K562 (cell line): ENCODE results near the gene LMBR1. TPM values are rescaled to one million over a fixed set of nuclear protein-coding genes. Genes with fewer than 3 reads are reported as not detected.

Experiments
- ETS2 ChIP-seq: IDR thresholded peaks from 2 replicates; pipeline ENCODE4 v1.6.1; 2016; ENCODE audit warnings: borderline replicate concordance, missing genetic modification characterization, mild to moderate bottlenecking, moderate library complexity, missing compliant biosample characterization; ENCODE audit not compliant: poor library complexity, severe bottlenecking
- ETV1 ChIP-seq: fragments of 450-650 bp; conservative IDR thresholded peaks from 2 replicates; pipeline ENCODE4 v1.6.1; 2016; ENCODE audit warnings: missing genetic modification characterization, control low read depth, low read depth, missing compliant biosample characterization
- GABPB1 ChIP-seq: sonication (generic); formaldehyde crosslinking; IDR thresholded peaks from 2 replicates; pipeline ENCODE4 v1.8.0; 2022; ENCODE audit warnings: mild to moderate bottlenecking, missing genetic modification reagents
- HDAC2 ChIP-seq: fragments of 450-650 bp; IDR thresholded peaks from 2 replicates; pipeline ENCODE4 v1.6.1; 2016; ENCODE audit warnings: mild to moderate bottlenecking
- JUN ChIP-seq, 2 experiments: sonication (generic) in 1 of 2; formaldehyde crosslinking in 1 of 2; IDR thresholded peaks; 2 replicates each; pipeline versions ENCODE4 v1.6.1 to v1.8.0; 2012 to 2022; ENCODE audit warnings: borderline replicate concordance in 2 of 2, mild to moderate bottlenecking in 2 of 2, improper control_type of control experiment in 1 of 2, low read depth in 1 of 2, low read length in 1 of 2, missing genetic modification reagents in 1 of 2
- KHSRP ChIP-seq: fragments of 450-650 bp; IDR thresholded peaks from 2 replicates; pipeline ENCODE4 v1.6.1; 2017
- NR2C1 ChIP-seq, 2 experiments: fragments of 450-650 bp; IDR thresholded peaks; 2 replicates each; pipeline ENCODE4 v1.6.1; 2017; ENCODE audit warnings: mild to moderate bottlenecking in 2 of 2, antibody characterized with exemption in 1 of 2, inconsistent platforms in 1 of 2, missing compliant biosample characterization in 1 of 2, missing genetic modification characterization in 1 of 2
- PHF8 ChIP-seq: fragments of 200-600 bp; sonication (generic); IDR thresholded peaks from 2 replicates; pipeline ENCODE4 v1.6.1; 2012; ENCODE audit warnings: mixed run types, mild to moderate bottlenecking, inconsistent platforms, low read length, moderate library complexity, borderline replicate concordance
- POLR2G ChIP-seq: fragments of 200-400 bp; formaldehyde crosslinking; IDR thresholded peaks from 2 replicates; pipeline ENCODE4 v1.6.1; 2017; ENCODE audit warnings: low read depth, mild to moderate bottlenecking, antibody characterized with exemption, low read length, moderate library complexity
- RB1 ChIP-seq: fragments of 450-650 bp; IDR thresholded peaks from 2 replicates; pipeline ENCODE4 v1.6.1; 2017; ENCODE audit warnings: low read depth, mild to moderate bottlenecking
- RNF2 ChIP-seq: sonication (generic); IDR thresholded peaks from 2 replicates; pipeline ENCODE4 v1.6.1; 2016
- SETDB1 ChIP-seq: IDR thresholded peaks from one replicate; pipeline ENCODE4 v1.6.1; 2012; ENCODE audit warnings: low read length, control low read depth, inconsistent platforms
- SIN3A ChIP-seq, 2 experiments: fragments of 150-350 bp in 1 of 2; IDR thresholded peaks; 2 replicates each; pipeline ENCODE4 v1.6.1; 2011 to 2016; ENCODE audit warnings: borderline replicate concordance in 2 of 2, low read depth in 2 of 2, low read length in 2 of 2, mild to moderate bottlenecking in 2 of 2, moderate library complexity in 2 of 2; ENCODE audit not compliant: control insufficient read depth in 1 of 2
- SMARCB1 ChIP-seq: IDR thresholded peaks from 2 replicates; pipeline ENCODE4 v1.6.1; 2011; ENCODE audit warnings: improper control_type of control experiment, low read depth; ENCODE audit not compliant: insufficient read length
- SP2 ChIP-seq: IDR thresholded peaks from 2 replicates; pipeline ENCODE4 v1.6.1; 2011; ENCODE audit warnings: mild to moderate bottlenecking, low read depth, low read length, moderate library complexity; ENCODE audit not compliant: poor library complexity, severe bottlenecking; ENCODE audit errors: extremely low read depth
- TCF7 ChIP-seq: sonication (generic); IDR thresholded peaks from 2 replicates; pipeline ENCODE4 v1.6.1; 2016; ENCODE audit warnings: antibody characterized with exemption, borderline replicate concordance
- ZNF174 ChIP-seq: fragments of 250-450 bp; sonication (Bioruptor Pico); IDR thresholded peaks from 2 replicates; pipeline ENCODE4 v1.4.0; 2020; ENCODE audit warnings: mild to moderate bottlenecking
- ZNF354B ChIP-seq: fragments of 250-450 bp; sonication (Bioruptor Pico); IDR thresholded peaks from 2 replicates; pipeline ENCODE4 v1.4.0; 2020
- ZNF589 ChIP-seq: fragments of 200-800 bp; sonication (Bioruptor generic); IDR thresholded peaks from 2 replicates; pipeline ENCODE4 v1.6.1; 2016; ENCODE audit warnings: low read depth, missing genetic modification characterization, missing compliant biosample characterization
- polyA plus RNA-seq, 8 experiments: library from polyadenylated mRNA; depleted of rRNA in 4 of 8; stranded (reverse) in 5 of 8; unstranded in 3 of 8; fragments of >200 nt; fragmentation: Nextera tagmentation in 2 of 8; fragmentation: Illumina TruSeq in 1 of 8; extraction: Ambion mirVana in 2 of 8; extraction: Trizol in 1 of 8; gene quantifications; 2 replicates each; pipeline versions ENCODE4 v1.2.1 to v1.2.3, GENCODE V29; 2011 to 2014; ENCODE audit warnings: inconsistent platforms in 1 of 8, missing spikeins in 1 of 8
- total RNA-seq, 7 experiments: library from RNA; depleted of rRNA in 6 of 7; stranded (reverse); fragments of >200 nt in 6 of 7; fragmentation: Illumina TruSeq in 2 of 7; extraction: Trizol in 2 of 7; gene quantifications; 2 replicates each; pipeline versions ENCODE4 v1.2.1 to v1.2.3, GENCODE V29; 2011 to 2021; ENCODE audit warnings: low replicate concordance in 1 of 7
- TF ChIP-seq, protein P1 (sequence below): fragments of 200-800 bp; sonication (Bioruptor generic); IDR thresholded peaks from 2 replicates; pipeline ENCODE4 v1.6.1; 2017; ENCODE audit warnings: missing genetic modification characterization, missing compliant biosample characterization
- TF ChIP-seq, protein P2 (sequence below): sonication (generic); formaldehyde crosslinking; IDR thresholded peaks from 2 replicates; pipeline ENCODE4 v1.8.0; 2022; ENCODE audit warnings: mild to moderate bottlenecking, missing genetic modification reagents
- TF ChIP-seq, protein P3 (sequence below): IDR thresholded peaks from 2 replicates; pipeline ENCODE4 v1.6.1; 2014; ENCODE audit warnings: antibody characterized with exemption

The LMBR1 gene
- total and polyA plus RNA-seq, 9 of the 15 experiments (the other 6 are each of a cell fraction or from before 2014, with no cell fraction given), result 7.7 to 90.0 (median 59.9) TPM

GRCh38 chr7:156639426-156640256 is 253.3 kb downstream of the LMBR1 start (continued):
- TF ChIP-seq GABPB1 (peak; percentile 66; the same call in 1 of the 2 replicates), SIN3A (IDR thresholded peaks at IDR 0.05; ENCODE audit: borderline replicate concordance in 2 of 2, control insufficient read depth in 1 of 2, low read depth in 2 of 2, low read length in 2 of 2) (peak in 1 of 2 experiments; percentile 73; a peak in 1 of 4 replicates), SETDB1 (no peak), SMARCB1 (no peak), ZNF589 (CRISPR knock-in tag) (peak; percentile 64; the same call in 1 of the 2 replicates), PHF8 (peak; percentile 45; the same call in 1 of the 2 replicates), NR2C1 (IDR thresholded peaks at IDR 0.05) (no peak; the same call in 1 of the 2 replicates), NR2C1 (tag; IDR thresholded peaks at IDR 0.05) (peak; percentile 64), SP2 (no peak), ETV1 (tag) (peak; percentile 89), JUN (IDR thresholded peaks at IDR 0.05; ENCODE audit: borderline replicate concordance, low read depth, low read length) (no peak), JUN (CRISPR knock-in tag; IDR thresholded peaks at IDR 0.05; ENCODE audit: borderline replicate concordance) (no peak), HDAC2 (peak; percentile 70), RNF2 (no peak), RB1 (no peak), ZNF174 (CRISPR knock-in tag) (0 out of 2 replicates have a peak, but pooled peaks have one; percentile 44), POLR2G (peak; percentile 89), KHSRP (no peak), TCF7 (0 out of 2 replicates have a peak, but pooled peaks have one; percentile 21), ZNF354B (CRISPR knock-in tag) (no peak), ETS2 (peak; percentile 57)
- TF ChIP-seq, protein P1, sequence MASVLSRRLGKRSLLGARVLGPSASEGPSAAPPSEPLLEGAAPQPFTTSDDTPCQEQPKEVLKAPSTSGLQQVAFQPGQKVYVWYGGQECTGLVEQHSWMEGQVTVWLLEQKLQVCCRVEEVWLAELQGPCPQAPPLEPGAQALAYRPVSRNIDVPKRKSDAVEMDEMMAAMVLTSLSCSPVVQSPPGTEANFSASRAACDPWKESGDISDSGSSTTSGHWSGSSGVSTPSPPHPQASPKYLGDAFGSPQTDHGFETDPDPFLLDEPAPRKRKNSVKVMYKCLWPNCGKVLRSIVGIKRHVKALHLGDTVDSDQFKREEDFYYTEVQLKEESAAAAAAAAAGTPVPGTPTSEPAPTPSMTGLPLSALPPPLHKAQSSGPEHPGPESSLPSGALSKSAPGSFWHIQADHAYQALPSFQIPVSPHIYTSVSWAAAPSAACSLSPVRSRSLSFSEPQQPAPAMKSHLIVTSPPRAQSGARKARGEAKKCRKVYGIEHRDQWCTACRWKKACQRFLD (CRISPR knock-in tag), result peak; percentile 90
- TF ChIP-seq, protein P2, sequence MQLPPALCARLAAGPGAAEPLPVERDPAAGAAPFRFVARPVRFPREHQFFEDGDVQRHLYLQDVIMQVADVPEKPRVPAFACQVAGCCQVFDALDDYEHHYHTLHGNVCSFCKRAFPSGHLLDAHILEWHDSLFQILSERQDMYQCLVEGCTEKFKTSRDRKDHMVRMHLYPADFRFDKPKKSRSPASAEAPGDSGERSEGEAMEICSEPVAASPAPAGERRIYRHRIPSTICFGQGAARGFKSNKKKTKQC (CRISPR knock-in tag), result 0 out of 2 replicates have a peak, but pooled peaks have one; percentile 5
- TF ChIP-seq, protein P3, sequence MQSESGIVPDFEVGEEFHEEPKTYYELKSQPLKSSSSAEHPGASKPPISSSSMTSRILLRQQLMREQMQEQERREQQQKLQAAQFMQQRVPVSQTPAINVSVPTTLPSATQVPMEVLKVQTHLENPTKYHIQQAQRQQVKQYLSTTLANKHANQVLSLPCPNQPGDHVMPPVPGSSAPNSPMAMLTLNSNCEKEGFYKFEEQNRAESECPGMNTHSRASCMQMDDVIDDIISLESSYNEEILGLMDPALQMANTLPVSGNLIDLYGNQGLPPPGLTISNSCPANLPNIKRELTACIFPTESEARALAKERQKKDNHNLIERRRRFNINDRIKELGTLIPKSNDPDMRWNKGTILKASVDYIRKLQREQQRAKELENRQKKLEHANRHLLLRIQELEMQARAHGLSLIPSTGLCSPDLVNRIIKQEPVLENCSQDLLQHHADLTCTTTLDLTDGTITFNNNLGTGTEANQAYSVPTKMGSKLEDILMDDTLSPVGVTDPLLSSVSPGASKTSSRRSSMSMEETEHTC, result no peak
